Sigmoid colon (tissue), 7 donors: Measurements from ENCODE around the gene OR5T3. TPM values are rescaled to one million over a fixed set of nuclear protein-coding genes. Genes with fewer than 3 reads are reported as not detected.

Experiments used
- DNase-seq: peaks from one replicate; pipeline ENCODE4 v3.0.0-alpha.2; 2019
- H3K27ac ChIP-seq, 4 donors: fragments of 200-600 bp; sonication (generic); one replicate each; pipeline ENCODE4 v1.5.1; 2016 to 2019; ENCODE audit warnings: mild to moderate bottlenecking in 1 of 4
- H3K27me3 ChIP-seq, 3 donors: fragments of 200-600 bp; sonication (generic); one replicate each; pipeline ENCODE4 v1.5.1; 2019; ENCODE audit warnings: mild to moderate bottlenecking in 1 of 3
- H3K36me3 ChIP-seq, 4 donors: fragments of 200-600 bp; sonication (generic); one replicate each; pipeline ENCODE4 v1.5.1; 2016 to 2019
- H3K4me1 ChIP-seq, 4 donors: fragments of 200-600 bp; sonication (generic); one replicate each; pipeline ENCODE4 v1.5.1; 2017 to 2019
- H3K4me3 ChIP-seq, 4 donors: fragments of 200-600 bp; sonication (generic); one replicate each; pipeline ENCODE4 v1.5.1; 2017 to 2019; ENCODE audit warnings: mild to moderate bottlenecking in 2 of 4, moderate library complexity in 1 of 4
- H3K9me3 ChIP-seq, 4 donors: fragments of 200-600 bp in 3 of 4; sonication (generic) in 3 of 4; one replicate each; pipeline versions ENCODE4 v1.5.1 to v1.6.1; 2013 to 2019
- CTCF ChIP-seq, 4 experiments: fragments of 450-650 bp in 3 of 4; fragments of 200-600 bp in 1 of 4; IDR thresholded peaks; one replicate each; pipeline ENCODE4 v1.5.1; 2016 to 2019; ENCODE audit warnings: antibody characterized with exemption in 4 of 4, mild to moderate bottlenecking in 3 of 4, moderate library complexity in 2 of 4
- EP300 ChIP-seq, 4 donors: sonication (generic); formaldehyde crosslinking; IDR thresholded peaks; one replicate each; pipeline ENCODE4 v1.6.1; 2017; ENCODE audit warnings: antibody characterized with exemption in 4 of 4
- POLR2A ChIP-seq, 2 donors: fragments of 450-650 bp; IDR thresholded peaks; one replicate each; pipeline ENCODE4 v1.6.1; 2016; ENCODE audit warnings: antibody characterized with exemption in 2 of 2, mild to moderate bottlenecking in 2 of 2, moderate library complexity in 2 of 2
- POLR2AphosphoS5 ChIP-seq, 4 donors: sonication (generic); formaldehyde crosslinking; IDR thresholded peaks; one replicate each; pipeline ENCODE4 v1.6.1; 2017; ENCODE audit warnings: antibody characterized with exemption in 4 of 4
- WGBS, 2 donors: extraction: QIAGEN DNeasy Blood & Tissue Kit; methylation state at CpG; one replicate each; pipeline ENCODE4 v1.1.7; 2013; 5-methylcytosine and 5-hydroxymethylcytosine counted together
- intact Hi-C: fragments of 100-400 bp; cut with DNase I; formaldehyde crosslinking; loops from one replicate; pipeline ENCODE4 v1.15.1; 2023
- polyA plus RNA-seq, 3 donors: library from polyadenylated mRNA; stranded (reverse); fragments of 200-250 nt; gene quantifications; one replicate each; pipeline ENCODE4 v1.2.3, GENCODE V29; 2013
- total RNA-seq, 4 donors: library from RNA; depleted of rRNA; stranded (reverse); fragments of >200 nt; gene quantifications; one replicate each; pipeline ENCODE4 v1.1.0, GENCODE V29; 2016
- donor health status: healthy with polysubstance abuse.
- donor health status: Bipolar disorder and iron deficiency.
- donor health status: healthy.

The OR5T3 gene
- total and polyA plus RNA-seq, 7 donors: not detected

GRCh38 chr11:56271092-56271491 is 19.0 kb downstream of the OR5T3 start:
- Histone ChIP-seq H3K27me3 (no peaks in the 10 kb centered on the region), H3K36me3 (no peaks in the 10 kb centered on the region), H3K27ac (no peak overlapping the region), H3K4me1 (no peaks in the 10 kb centered on the region), H3K9me3 (peaks cover 0 to 4% (median 0%) of the 10 kb centered on the region in 4 donors), H3K4me3 (no peak overlapping the region)
- intact Hi-C loops: no loop called here
- no peak for TF ChIP-seq POLR2AphosphoS5 (IDR thresholded peaks at IDR 0.05)
- TF ChIP-seq POLR2A (IDR thresholded peaks at IDR 0.05): no peak
- no peak for TF ChIP-seq EP300 (IDR thresholded peaks at IDR 0.05)
- TF ChIP-seq CTCF (IDR thresholded peaks at IDR 0.05): no peak
- 19 to 57% methylated on average over 3 of the region's 3 CpGs for WGBS, 2 donors
- DNase-seq: no peak

- Histone ChIP-seq H3K4me3 (no peak within 1 kb of the TSS), H3K9me3 (no peaks in the 10 kb centered on the region), H3K36me3 (no peaks in the 10 kb centered on the region), H3K27me3 (no peaks in the 10 kb centered on the region), H3K4me1 (no peaks in the 10 kb centered on the region), H3K27ac (no peak within 1 kb of the TSS)
- TF ChIP-seq EP300 (IDR thresholded peaks at IDR 0.05) (no peak), POLR2A (IDR thresholded peaks at IDR 0.05) (no peak), POLR2AphosphoS5 (IDR thresholded peaks at IDR 0.05) (no peak), CTCF (IDR thresholded peaks at IDR 0.05) (no peak)
- no peak for DNase-seq
- intact Hi-C loops: no loop called here
Observed at GRCh38 chr11:56273854-56274253, 21.8 kb downstream of the OR5T3 start, which contains the start of gene OR5T1. TSS of gene OR5T1 (plus strand) at chr11:56274154. CDS start at chr11:56275639, 1,485 bp downstream.

- no peak for DNase-seq
- Histone ChIP-seq H3K4me3 (no peak within 1 kb of the TSS), H3K27ac (no peak within 1 kb of the TSS), H3K36me3 (no peaks in the 10 kb centered on the region), H3K9me3 (no peaks in the 10 kb centered on the region), H3K27me3 (no peaks in the 10 kb centered on the region), H3K4me1 (no peaks in the 10 kb centered on the region)
- TF ChIP-seq POLR2A (IDR thresholded peaks at IDR 0.05) (no peak), POLR2AphosphoS5 (IDR thresholded peaks at IDR 0.05) (no peak), EP300 (IDR thresholded peaks at IDR 0.05) (no peak), CTCF (IDR thresholded peaks at IDR 0.05) (no peak)
- 71 to 74% methylated on average over 2 of the region's 2 CpGs for WGBS, 2 donors
- intact Hi-C loops: no loop called here
Observed at GRCh38 chr11:56292154-56292553, 40.1 kb downstream of the OR5T3 start, which contains the start of gene OR8H1. TSS of gene OR8H1 (minus strand) at chr11:56292254. CDS start at chr11:56291062, 1,192 bp downstream.

GRCh38 chr11:56296898-56297297 is 44.8 kb downstream of the OR5T3 start:
- H3K27me3 ChIP-seq: no peaks in the 10 kb centered on the region
- no peak for TF ChIP-seq CTCF (IDR thresholded peaks at IDR 0.05)
- TF ChIP-seq EP300 (IDR thresholded peaks at IDR 0.05): no peak
- no peak for TF ChIP-seq POLR2AphosphoS5 (IDR thresholded peaks at IDR 0.05)
- TF ChIP-seq POLR2A (IDR thresholded peaks at IDR 0.05): no peak
- intact Hi-C loops: no loop called here

More at GRCh38 chr11:56296898-56297297, 44.8 kb downstream of the OR5T3 start:
- H3K4me1 ChIP-seq: no peaks in the 10 kb centered on the region
- no peak overlapping the region for H3K27ac ChIP-seq
- no peaks in the 10 kb centered on the region for H3K36me3 ChIP-seq
- no peaks in the 10 kb centered on the region for H3K9me3 ChIP-seq
- 93% methylated on average over 4 of the region's 4 CpGs for WGBS, 2 donors
- no peak overlapping the region for H3K4me3 ChIP-seq
- no peak for DNase-seq

Other genes starting within 250 kb of the OR5T3 start
- not detected for gene OR5AS1, start 224.6 kb upstream of the OR5T3 start, total RNA-seq
- not detected for gene OR5AS1, start 224.6 kb upstream of the OR5T3 start, polyA plus RNA-seq
- gene OR8I2, start 158.9 kb upstream of the OR5T3 start, total RNA-seq: not detected
- not detected for gene OR8I2, start 158.9 kb upstream of the OR5T3 start, polyA plus RNA-seq
- gene OR8H2, start 148.6 kb upstream of the OR5T3 start, total RNA-seq: not detected
- not detected for gene OR8H2, start 148.6 kb upstream of the OR5T3 start, polyA plus RNA-seq
- gene OR8H3, start 129.9 kb upstream of the OR5T3 start, total RNA-seq: not detected
- gene OR8H3, start 129.9 kb upstream of the OR5T3 start, polyA plus RNA-seq: not detected
- not detected for gene OR8J3, start 112.1 kb upstream of the OR5T3 start, total RNA-seq
- not detected for gene OR8J3, start 112.1 kb upstream of the OR5T3 start, polyA plus RNA-seq
- not detected for gene OR8K5, start 91.9 kb upstream of the OR5T3 start, total RNA-seq
- gene OR8K5, start 91.9 kb upstream of the OR5T3 start, polyA plus RNA-seq: not detected
- not detected for gene OR5J2, start 75.6 kb upstream of the OR5T3 start, total RNA-seq
- gene OR5J2, start 75.6 kb upstream of the OR5T3 start, polyA plus RNA-seq: not detected
- not detected for gene OR5T2, start 18.0 kb upstream of the OR5T3 start, total RNA-seq
- gene OR5T2, start 18.0 kb upstream of the OR5T3 start, polyA plus RNA-seq: not detected
- gene OR5T1, start 21.9 kb downstream of the OR5T3 start, total RNA-seq: not detected
- not detected for gene OR5T1, start 21.9 kb downstream of the OR5T3 start, polyA plus RNA-seq
- gene OR8H1, start 40.0 kb downstream of the OR5T3 start, total RNA-seq: not detected
- gene OR8H1, start 40.0 kb downstream of the OR5T3 start, polyA plus RNA-seq: not detected
- gene OR8K3, start 62.9 kb downstream of the OR5T3 start, total RNA-seq: not detected
- gene OR8K3, start 62.9 kb downstream of the OR5T3 start, polyA plus RNA-seq: not detected
- not detected for gene OR8K1, start 93.8 kb downstream of the OR5T3 start, total RNA-seq
- gene OR8K1, start 93.8 kb downstream of the OR5T3 start, polyA plus RNA-seq: not detected
- not detected for gene OR8J1, start 102.0 kb downstream of the OR5T3 start, total RNA-seq
- gene OR8J1, start 102.0 kb downstream of the OR5T3 start, polyA plus RNA-seq: not detected
- not detected for gene OR8U1, start 123.4 kb downstream of the OR5T3 start, total RNA-seq
- not detected for gene OR8U1, start 123.4 kb downstream of the OR5T3 start, polyA plus RNA-seq
- not detected for gene OR5AL1, start 160.4 kb downstream of the OR5T3 start, total RNA-seq
- not detected for gene OR5AL1, start 160.4 kb downstream of the OR5T3 start, polyA plus RNA-seq
- not detected for gene OR5M3, start 221.1 kb downstream of the OR5T3 start, total RNA-seq
- not detected for gene OR5M3, start 221.1 kb downstream of the OR5T3 start, polyA plus RNA-seq
- not detected for gene OR5M8, start 239.1 kb downstream of the OR5T3 start, total RNA-seq
- gene OR5M8, start 239.1 kb downstream of the OR5T3 start, polyA plus RNA-seq: not detected